Left ventricle myocardium superior (tissue), 1 donor: ENCODE results near the gene COG1. TPM values are rescaled to one million over a fixed set of nuclear protein-coding genes. Genes with fewer than 3 reads are reported as not detected.

ENCODE experiments used
- ATAC-seq: fragments of 200-7000 bp; cut with Tn5 transposase; one replicate; pipeline ENCODE4 v1.9.1; 2020; ENCODE audit warnings: mild to moderate bottlenecking, moderate library complexity
- DNase-seq: peaks from one replicate; pipeline ENCODE4 v3.0.0-alpha.2; 2020
- intact Hi-C: fragments of 100-400 bp; cut with micrococcal nuclease; formaldehyde crosslinking; loops from one replicate; pipeline ENCODE4 v1.11.0; 2022
- total RNA-seq: library from RNA; stranded (reverse); fragmentation: NEBNext Ultra II Directional; extraction: Animal tissue kit (Norgen Biotek cat#: 25700); gene quantifications from one replicate; pipeline ENCODE4 v1.2.1, GENCODE V29; 2021
- donor health status: DM: no; HTN: yes; CAD: no; lungs with severe emphysema.

COG1 gene
- total RNA-seq, 1 donor from 2014 or later, result 58.2 TPM

DNA sequence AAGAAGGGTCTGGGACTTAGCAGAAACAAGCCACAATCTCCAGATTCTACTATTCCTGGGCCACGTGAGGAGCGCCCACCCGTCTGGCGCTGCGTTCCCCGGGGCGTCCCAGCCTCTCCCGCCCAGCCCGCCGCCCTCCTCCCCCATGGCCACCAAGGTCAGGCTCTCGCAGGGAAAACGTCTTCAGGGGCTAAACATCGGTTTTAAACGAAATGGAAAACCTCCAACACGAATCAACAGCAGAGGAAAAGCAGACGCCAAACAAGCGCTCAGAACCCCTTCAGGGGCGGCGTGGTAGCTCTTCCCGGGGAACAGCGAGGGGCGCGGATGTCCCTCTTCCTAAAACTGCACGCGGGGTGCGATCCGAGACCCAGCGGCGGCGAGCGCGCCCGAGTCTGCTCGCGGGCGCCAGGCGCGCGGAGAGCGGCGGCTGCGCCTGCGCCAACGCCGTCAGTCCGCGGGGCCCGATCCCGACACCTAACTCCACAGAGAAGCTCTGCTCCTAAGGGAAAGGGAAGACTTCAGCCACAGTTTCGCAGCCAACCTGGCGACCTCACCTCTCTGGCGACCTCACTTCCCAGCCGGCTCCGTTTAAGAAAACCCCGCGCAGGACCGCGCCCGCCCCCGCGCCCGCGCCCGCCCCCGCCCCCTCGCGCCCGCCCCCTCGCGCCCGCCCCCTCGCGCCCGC lies 505 bp upstream of the COG1 start:
- ATAC-seq (peak; percentile 82), DNase-seq (peak; percentile 81)
- intact Hi-C loops, result no loop called here

DNA sequence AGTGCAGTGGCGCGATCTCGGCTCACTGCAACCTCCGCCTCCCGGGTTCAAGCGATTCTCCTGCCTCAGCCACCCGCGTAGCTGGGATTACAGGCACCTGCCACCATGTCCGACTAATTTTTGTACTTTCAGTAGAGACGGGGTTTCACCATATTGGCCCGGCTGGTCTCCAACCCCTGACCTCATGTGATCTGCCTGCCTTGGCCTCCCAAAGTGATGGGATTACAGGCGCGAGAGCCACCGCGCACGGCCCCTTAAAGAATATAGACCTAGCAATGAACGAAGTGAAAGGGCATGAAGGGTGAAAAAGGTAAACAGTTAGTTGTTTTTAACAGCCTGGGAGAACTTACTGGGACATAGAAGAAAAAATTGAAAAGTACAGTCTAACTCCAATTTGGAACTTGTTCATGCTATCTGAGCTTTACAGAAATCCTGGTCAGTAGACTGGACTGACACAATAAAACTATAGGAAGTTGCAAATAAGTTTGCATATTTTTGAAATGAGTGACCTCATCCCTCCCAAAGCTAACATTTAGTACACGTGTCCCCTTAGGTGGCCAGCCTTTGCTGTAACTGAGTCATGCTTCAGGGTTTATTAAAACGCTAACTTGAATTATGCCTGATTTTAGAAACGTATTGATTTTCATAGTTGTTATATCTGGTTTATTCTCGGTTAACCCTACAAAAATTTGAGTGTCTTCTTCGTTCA lies 1.8 kb downstream of the COG1 start:
- intact Hi-C loops, result no loop called here
- ATAC-seq, result no peak
- no peak for DNase-seq

DNA sequence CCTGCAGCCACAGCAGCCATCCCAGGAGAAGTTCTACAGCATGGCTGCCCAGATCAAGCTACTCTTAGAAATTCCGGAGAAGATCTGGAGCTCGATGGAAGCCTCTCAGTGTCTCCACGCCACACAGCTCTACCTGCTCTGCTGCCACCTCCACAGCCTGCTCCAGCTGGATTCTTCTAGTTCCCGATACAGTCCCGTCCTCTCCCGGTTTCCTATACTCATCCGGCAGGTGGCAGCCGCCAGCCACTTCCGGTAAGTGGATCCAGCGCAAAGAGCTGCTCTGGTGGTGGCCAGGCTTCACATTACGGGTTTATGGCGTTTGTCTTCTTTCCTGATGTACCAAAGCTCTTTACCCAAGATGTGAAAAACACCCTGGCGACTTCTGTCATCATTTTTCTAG lies 3.6 kb downstream of the COG1 start:
- intact Hi-C loops, result no loop called here
- ATAC-seq, result no peak

DNA sequence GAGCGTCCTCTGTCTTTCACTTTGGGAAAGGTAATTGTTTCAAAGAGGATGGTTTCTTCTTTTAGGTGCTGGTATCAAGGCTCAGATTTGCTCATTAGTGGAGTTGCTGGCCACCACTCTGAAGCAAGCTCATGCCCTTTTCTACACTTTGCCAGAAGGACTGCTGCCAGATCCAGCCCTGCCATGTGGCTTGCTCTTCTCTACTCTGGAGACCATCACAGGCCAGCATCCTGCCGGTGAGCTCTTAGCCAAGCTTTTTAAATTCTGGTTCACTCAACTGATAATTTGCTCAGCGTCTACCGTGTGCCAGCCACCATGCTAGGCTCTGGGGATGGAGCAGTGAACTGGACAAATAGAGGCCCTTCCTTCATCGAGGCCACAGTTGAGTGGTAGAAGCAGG lies 4.3 kb downstream of the COG1 start:
- ATAC-seq (no peak), DNase-seq (no peak)
- intact Hi-C loops, result no loop called here

More for the DNA sequence above, 3.6 kb downstream of the COG1 start:
- DNase-seq, result peak; percentile 55

DNA sequence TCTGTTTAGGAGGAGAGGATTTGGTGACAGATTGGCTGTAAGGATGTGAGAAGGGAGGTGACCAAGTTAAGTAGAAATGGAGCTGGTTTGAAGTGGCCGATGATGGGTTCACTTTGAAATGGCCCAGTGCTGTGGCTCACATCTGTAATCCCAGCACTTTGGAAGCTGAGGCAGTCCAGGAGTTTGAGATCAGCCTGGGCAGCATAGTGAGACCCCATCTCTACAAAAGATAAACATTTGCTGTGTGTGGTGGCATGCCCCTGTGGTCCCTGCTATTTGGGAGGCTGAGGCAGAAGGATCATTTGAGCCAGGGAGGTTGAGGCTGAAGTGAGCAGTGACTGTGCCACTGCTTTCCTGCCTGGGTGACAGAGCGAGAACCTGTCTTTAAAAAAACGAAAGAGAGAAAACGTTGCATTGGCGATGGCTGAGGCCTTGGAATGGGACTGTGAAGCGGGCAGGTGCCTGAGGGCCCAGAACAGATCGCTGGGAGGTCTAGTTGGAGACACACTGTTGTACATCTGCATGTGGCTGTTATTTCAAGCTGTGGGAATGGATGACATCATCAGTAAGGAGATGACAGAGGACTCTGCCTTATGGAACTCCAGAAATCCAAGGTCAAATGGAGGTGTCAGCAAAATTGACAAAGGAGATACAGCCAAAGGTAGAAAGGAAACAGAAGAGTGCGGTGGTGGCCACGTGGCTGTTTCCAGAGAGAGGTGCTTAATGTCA lies 5.5 kb downstream of the COG1 start:
- intact Hi-C loops, result no loop called here
- DNase-seq, result no peak
- ATAC-seq, result no peak

DNA sequence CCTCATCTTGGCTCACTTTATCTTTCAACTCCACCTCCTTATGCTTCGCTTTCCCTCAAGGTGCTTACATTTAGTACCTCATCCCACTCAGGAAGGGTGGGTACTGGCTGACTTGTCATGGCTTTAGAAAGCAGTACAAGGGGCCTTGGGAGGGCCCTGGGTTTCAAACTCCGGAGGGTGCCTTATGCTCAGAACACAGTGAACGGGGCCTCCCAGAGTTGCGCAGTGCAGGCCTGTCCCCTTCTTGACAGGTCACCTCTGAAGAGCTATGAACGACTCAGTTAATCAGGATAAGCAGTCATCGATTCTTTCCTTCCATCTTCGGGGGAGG lies 6.0 kb downstream of the COG1 start:
- no peak for ATAC-seq
- DNase-seq, result no peak
- intact Hi-C loops, result no loop called here

DNA sequence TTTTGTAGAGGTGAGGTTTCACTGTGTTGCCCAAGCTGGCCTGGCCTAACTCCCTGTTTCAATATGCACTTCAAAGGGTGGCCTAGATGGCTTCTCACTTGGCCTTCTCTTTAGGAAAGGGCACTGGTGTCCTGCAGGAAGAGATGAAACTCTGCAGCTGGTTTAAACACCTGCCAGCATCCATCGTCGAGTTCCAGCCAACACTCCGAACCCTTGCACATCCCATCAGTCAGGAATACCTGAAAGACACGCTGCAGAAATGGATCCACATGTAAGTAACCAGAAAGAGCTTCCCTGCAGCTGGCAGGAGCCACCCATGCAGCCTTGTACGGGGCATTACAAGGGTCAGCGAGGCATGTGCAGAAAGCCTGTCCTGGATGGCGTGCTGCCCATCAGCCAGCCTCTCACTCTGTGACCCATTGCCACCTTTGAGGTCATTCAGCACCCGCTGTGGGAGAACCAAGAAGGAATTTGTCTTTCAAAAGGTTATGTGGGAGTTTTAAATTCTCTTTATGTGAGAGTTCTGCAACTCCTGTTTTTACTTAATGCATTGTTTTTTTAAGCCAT lies 7.0 kb downstream of the COG1 start:
- intact Hi-C loops, result no loop called here
- ATAC-seq, result no peak
- no peak for DNase-seq

DNA sequence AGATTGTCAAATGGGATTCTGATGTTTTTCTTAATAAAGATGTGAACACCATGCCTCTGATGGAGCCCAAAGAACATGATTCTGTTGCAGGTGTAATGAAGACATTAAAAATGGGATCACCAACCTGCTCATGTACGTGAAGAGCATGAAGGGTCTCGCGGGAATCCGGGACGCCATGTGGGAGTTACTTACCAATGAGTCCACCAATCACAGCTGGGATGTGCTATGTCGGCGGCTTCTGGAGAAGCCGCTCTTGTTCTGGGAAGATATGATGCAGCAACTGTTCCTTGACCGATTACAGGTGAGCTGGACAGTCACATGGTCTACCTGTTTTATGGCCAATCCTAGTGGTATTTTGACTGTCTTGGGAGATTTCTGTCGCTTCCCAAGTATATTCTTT lies 7.6 kb downstream of the COG1 start:
- no peak for DNase-seq
- no peak for ATAC-seq
- intact Hi-C loops, result no loop called here

DNA sequence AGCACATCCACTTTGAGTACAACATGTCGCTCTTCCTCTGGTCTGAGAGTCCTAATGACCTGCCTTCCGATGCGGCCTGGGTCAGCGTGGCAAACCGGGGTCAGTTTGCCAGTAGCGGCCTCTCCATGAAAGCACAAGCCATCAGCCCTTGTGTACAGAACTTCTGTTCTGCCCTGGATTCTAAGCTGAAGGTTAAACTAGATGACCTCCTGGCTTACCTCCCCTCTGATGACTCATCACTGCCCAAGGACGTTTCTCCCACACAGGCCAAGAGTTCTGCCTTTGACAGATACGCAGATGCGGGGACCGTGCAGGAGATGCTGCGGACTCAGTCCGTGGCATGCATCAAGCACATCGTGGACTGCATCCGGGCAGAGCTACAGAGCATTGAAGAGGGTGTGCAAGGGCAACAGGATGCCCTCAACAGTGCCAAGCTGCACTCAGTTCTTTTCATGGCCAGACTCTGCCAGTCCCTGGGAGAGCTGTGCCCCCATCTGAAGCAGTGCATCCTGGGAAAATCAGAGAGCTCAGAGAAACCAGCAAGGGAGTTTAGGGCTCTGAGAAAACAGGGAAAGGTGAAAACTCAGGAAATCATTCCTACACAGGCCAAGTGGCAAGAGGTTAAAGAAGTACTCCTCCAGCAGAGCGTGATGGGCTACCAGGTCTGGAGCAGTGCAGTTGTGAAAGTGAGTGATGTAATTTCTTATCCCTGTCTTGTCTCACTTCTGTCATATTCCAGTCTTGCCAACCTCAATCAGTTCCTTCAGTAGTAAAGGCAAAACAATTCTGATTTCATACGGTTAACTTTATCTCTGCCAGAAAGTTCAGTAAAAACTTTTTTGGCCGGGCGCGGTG lies 8.6 kb downstream of the COG1 start:
- intact Hi-C loops, result no loop called here
- ATAC-seq (peak; percentile 61), DNase-seq (peak; percentile 41)

DNA sequence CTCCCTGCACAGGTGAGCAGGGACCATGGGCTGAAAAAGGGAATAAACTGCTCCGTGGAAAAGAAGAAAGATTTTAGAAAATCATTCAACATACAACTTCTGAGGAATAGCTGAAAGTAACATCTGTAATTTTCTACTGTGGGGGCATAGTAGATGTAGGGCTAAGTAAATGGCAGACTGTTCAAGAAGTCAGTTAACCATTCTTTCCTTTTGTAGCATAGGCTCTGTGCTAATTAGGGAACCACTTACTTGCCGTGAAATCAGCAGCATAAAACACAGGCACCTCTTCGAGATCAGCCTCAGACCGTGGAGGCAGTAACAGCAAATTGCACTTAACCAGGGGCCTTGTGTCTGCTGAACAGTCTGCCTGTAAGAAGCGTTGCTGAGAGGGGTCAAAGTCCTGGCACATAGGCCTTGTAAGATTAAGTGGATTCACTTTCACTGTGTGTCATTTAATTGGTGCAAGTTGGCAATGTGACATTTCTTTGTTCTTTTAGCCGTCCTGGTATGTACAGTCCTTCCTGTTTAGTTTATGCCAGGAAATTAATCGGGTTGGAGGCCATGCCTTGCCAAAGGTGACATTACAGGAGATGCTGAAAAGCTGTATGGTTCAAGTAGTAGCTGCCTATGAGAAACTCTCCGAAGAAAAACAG lies 10.4 kb downstream of the COG1 start:
- intact Hi-C loops, result no loop called here
- ATAC-seq, result peak; percentile 82

DNA sequence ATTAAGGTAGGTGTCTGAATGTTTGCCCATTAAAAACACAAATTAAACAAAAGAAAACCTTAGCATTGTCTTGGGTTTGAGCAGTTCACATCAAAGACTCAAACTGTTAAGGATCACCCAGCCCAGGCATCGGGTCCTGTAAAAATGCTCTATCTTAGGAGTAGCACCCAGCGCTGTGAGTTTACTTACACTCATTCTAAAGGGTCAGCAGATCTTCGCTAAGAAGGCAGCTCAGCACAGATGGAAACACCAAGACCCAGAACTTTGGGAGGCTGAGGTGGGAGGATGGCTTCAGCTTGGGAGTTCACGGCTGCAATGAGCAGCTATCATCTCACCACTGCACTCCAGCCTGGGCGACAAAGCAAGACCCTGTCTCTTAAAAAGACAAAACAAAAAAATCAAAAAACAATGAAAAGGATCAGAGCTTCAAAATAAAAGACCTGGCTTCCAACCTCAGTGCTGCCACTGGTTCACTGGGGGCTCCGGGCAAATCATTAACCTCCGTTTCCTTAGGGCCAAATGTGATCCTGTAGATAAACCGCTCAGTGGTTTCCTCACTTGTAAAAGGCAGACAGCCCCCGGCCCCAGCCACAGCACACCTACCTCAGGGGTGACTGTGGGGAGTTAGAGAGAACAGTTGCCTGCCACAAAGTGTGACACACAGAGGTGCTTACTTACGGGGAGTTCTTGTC lies 11.1 kb downstream of the COG1 start:
- ATAC-seq (no peak), DNase-seq (no peak)
- intact Hi-C loops, result no loop called here

More for the DNA sequence above, 10.4 kb downstream of the COG1 start:
- DNase-seq, result no peak

DNA sequence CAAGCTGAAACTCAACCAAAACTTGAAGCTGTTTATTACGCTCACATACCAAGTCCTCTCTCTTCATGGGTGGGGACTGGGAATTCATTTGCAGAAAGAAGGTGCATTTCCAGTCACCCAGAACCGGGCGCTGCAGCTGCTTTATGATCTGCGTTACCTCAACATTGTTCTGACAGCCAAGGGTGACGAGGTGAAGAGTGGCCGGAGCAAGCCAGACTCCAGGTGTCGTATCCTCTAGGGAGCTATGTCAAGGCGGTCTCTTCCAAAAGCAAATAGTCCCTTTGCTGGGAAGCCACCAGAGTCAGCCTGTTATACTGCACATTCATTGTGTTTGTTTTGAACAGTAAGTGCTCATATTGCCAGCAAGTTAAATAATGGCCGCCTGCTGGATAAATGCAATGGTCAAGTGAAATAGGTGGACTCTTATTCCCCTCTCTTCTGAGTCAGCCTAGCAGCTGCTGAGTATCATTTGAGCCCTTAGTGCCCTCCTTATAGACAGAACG lies 12.7 kb downstream of the COG1 start:
- ATAC-seq (no peak), DNase-seq (no peak)
- intact Hi-C loops, result no loop called here

DNA sequence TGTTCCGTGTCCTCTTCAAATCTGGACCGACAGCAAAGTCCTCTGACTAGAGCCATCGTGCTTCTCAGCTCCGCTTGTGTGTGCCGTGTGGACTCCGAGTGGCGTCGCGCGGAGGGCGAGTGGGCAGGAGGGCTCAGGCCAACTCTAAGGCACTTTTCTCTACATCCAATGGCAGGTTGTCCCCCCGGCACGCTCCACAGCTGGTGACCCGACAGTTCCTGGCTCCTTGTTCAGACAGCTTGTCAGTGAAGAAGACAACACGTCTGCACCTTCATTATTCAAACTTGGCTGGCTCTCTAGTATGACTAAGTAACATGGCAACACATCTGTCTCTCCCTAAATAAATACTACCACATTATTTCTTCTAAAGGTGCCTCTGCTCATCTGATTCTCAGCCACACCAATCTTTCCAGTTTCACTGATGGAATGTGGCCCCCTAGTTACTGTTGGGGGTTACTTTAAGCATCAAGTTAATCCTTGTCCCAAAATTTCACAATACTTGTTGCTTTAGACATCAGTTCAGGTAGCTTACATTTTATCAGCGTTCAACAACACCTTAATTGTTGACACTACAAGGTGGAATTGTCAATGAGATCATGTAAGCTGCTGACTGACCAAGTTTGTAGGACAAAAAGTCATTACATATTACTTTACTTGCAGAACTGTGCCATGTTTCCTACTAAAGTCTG lies 15.4 kb downstream of the COG1 start:
- intact Hi-C loops, result no loop called here
- no peak for DNase-seq

DNA sequence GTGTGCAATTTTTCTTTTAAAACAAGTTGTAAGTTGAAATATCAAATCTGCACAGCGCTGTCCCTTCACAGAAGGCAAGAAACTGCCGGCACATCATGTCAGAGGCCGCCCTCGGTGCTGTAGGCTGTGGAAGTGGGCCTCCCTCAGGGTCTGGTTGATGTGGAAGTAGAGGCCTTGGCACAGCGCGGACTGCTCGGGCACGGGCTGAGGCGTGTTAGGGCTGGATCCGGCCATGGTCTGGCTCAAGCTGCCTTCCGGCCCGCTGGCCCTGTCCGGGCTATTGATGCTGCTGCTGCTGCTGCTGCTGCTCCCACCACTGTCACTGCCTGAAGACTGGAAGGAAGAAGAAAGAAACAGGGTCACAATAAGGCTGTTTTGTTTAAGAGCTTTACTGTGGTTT lies 16.6 kb downstream of the COG1 start:
- DNase-seq, result no peak
- ATAC-seq, result no peak
- intact Hi-C loops, result no loop called here

More for the DNA sequence above, 15.4 kb downstream of the COG1 start:
- peak; percentile 19 for ATAC-seq

DNA sequence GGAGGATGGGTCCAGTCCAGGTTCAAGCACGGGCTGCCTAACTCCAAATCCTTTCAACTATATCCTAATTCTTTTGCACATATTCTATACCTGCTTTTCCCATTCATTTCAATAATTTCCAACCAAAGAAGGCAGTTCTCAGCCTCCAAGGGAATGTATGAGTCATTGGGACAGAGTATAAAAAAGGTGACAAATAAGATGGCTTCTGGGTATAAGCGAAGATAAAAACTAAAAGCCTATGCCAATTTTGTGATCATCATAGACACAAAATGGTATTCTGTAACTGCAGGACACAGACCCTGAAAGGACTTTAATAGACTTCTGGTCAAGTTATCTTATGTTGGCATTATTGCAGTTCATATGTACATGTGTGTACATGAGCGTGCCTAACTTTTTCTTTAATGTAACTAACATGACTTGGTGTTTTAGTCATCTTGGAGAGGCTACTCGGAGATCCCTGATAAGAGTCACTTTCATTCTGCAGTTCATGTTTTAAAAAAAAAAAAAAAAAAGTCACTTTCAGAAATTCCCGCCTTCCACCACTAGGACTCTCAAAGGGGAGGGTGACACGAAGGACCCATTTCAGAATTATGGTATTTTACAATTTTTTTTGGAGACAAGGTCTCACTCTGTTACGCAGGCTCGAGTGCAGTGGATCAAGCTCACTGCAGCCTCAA lies 17.3 kb downstream of the COG1 start:
- ATAC-seq (no peak), DNase-seq (no peak)
- intact Hi-C loops, result no loop called here

DNA sequence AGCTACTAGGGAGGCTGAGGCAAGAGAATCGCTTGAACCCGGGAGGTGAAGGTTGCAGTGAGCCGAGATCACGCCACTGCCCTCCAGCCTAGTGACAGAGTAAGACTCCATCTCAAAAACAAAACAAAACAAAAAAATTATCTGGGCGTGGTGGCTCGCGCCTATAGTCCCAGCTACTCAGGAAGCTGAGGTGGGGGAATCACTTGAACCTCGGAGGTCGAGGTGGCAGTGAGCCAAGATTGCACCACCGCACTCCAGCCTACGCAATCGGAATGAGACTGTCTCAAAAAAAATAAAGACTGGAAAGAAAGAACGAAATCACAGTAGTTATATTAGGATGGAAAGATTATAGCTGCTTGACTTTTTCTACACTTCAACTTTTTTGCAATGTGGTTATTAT lies 18.9 kb downstream of the COG1 start:
- intact Hi-C loops, result no loop called here
- no peak for ATAC-seq
- no peak for DNase-seq

DNA sequence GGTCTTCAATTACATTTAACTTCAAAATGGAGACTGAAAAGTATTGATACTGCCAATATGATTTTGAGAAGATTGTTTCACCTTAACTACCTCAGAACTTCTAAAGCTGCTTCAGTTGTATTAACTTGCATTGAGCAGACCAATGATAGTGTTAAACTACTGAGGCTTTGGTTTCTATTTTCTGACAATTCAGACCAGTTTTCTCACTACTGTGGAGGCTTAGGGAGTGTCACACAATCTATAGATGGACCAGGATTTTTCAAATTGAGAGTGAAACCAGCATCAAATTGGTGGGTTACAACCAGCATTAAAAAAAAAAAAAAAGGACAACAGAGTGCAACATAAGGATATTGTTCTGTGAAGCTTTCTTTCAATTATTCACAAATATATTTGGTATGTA lies 21.2 kb downstream of the COG1 start:
- ATAC-seq, result no peak
- no peak for DNase-seq
- intact Hi-C loops, result no loop called here
